GM18505 (cell line): Measurements from ENCODE around the gene COL6A1.

Experiments used
- ATAC-seq: cut with Tn5 transposase; IDR thresholded peaks from one replicate; pipeline ENCODE4 v1.9.1; 2021; ENCODE audit not compliant: unreplicated experiment
- POLR2A ChIP-seq: IDR thresholded peaks from 4 replicates; pipeline ENCODE4 v1.6.1; 2011; ENCODE audit warnings: borderline replicate concordance; ENCODE audit not compliant: insufficient read depth, insufficient read length; ENCODE audit errors: extremely low read depth

The COL6A1 gene

DNA sequence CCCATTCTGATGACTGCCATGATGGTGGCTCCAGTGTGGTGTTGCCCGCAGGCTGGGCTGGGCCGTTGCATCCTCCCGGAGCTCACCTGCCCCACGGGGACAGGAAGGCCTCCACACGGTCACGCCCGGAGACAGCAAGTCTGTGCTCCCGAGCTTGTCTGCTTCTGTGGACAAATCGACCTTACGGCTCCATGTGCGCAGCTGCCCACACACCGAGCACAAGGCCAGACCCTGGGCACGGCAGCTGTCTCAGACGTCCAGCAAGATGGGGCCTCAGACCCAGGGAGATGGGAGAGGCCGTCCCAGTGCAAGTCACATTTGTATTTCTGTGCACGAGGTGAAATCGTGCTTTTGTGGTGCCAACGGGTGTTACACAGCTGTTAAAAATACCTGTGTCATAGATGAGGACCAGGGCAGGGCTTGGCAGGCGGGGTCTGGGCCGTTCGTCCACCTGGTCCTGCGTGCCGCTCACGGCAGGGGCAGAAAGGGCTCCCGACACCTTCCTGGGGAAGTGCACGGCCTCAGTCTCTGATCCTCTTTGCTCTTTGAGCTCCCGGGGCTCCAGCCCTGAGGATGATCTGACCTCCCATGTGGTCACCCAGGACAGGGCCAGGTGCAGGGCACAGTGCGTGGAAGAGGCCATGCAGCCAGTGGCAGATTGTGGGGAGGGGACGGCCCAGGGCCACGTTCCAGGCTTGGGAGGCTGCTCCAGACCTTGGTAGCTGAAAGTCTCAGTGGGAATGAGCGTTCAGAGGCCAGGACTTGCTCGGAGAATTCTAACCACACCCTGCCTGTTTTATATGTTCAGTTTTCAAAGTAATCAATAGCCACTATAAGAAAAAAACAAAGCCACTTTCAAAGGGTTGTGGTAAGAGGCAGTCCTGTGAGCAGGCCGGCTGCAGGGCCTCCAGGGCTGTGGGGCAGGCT lies 13.5 kb downstream of the COL6A1 start:
- TF ChIP-seq POLR2A = no peak
- no peak for ATAC-seq

DNA sequence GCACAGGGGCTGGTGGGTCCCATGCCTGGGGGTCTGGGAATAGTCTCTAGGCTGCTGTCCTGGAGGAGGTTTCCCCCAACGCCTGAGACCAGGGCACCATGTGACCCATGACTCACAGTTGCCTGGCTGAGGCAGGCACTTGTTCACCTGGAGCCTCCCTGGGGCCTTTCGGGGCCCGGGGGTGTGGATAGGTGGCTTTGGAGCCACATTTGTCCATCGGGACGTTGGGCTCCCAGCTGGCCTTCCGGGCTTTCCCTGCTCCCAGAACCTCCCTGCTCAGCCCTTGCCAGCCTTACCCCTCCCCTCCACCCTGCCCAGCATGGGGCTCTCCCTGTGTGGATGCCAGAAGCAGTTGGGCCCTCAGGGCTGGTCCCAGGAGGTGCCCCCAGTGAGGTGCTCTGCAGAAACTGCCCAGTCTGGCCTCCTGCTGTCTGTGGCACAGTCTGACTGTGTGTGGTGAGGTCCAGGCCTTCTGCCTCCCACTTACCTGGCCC lies 14.2 kb downstream of the COL6A1 start:
- no peak for ATAC-seq
- no peak for TF ChIP-seq POLR2A

DNA sequence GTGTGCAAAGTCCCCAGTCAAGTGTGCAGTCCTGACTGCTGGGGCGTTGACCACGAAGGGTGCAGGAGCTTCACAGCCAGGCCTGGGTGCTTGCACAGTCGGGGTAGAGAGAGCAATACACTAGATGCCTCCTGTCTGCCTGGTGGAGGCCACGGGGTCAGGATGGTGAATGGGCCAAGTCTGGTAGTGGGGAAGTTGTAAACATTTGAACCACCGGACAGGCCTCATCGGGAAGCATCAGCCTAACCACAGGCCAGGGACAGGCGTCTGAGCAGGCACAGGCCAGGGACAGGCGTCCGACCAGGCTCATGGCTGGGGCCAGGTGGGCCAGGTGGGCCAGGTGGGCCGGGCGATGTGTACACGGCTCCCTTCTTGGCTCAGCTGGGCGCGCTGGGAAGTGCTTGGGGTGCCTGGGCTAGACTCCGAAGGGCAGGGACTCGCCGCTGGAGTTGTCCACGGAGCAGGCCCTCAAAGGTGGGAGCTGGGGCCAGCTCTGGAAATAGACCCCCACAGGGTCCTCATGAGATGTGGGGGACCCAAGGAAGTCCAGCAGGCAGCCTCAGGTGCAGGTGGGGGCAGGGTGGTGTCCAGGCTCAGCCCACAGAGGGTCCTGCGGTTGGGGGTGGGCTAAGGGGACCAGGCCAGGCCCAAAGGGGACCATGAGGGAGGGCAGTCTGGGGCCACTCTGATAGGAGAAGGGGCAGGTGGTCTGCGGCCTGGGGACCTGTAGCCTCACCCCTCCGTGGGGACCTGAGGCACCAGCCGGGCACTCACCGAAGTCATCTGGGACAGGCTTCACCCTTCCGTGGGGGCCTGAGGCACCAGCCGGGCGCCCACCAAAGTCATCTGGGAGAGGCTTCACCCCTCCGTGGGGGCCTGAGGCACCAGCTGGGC lies 15.0 kb downstream of the COL6A1 start:
- ATAC-seq = no peak
- no peak for TF ChIP-seq POLR2A

DNA sequence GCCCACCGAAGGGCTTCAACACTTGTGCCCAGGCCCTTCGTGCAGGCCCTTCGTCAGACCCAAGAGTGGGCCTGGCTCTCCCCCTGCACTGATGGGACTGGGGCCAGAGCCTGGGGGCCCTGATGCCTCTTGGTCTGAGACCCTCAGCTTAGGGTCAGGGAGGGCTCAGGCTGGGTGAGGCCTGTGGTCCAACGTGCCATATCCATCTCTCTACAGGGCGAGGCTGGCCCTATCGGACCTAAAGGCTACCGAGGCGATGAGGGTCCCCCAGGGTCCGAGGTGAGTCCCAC lies 15.6 kb downstream of the COL6A1 start:
- no peak for TF ChIP-seq POLR2A
- ATAC-seq = no peak

DNA sequence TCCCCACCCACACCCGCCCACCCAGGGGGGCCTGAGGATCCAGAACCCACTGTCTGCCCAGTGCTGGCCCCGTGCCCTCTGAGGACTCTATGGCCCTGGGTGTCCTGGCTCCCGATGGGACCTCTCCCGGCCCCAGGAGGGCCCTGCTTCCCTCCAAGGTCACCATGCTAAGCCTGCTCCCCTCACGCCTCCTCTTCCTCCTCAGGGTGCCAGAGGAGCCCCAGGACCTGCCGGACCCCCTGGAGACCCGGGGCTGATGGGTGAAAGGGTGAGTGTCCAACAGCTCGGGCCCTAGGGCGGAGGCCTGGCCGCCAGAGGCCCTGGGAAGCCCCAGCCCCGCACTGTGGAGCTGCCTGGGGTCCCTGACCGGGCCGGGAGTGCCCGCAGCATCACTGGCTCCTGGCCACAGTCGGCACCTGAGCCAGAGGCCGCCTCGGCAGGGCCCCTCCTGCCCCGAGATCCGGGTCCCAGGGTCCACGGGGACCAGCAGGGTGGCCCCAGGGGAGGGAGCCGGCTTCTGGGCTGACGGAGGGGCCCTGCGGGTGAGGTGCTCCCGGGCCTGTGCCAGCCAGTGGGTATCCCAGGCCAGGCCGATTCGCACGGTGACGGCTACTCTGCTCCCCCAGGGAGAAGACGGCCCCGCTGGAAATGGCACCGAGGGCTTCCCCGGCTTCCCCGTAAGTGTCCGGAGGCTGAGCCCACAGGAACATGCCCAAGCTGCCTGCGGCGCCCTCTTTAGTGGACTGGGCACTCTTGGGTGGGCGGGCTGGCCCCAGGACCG lies 16.1 kb downstream of the COL6A1 start:
- no peak for TF ChIP-seq POLR2A
- ATAC-seq = no peak

DNA sequence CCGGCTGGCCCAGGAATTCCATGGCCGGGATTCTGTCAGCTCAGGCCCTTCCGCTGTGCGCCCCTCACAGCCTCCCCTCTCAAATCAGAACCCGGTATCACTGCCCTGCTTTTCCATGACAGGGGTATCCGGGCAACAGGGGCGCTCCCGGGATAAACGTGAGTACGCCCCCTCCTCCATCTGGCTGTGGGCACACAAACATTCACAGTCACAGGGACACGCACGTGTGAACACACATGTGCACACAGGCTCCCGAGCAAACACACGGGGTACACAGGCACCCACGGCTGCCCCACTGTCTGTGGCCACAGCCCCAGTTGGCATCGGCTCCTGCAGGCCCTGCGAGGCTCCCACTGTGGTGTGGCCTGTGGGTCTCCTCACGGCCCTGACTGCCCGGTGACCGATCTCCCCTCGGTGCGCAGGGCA lies 16.7 kb downstream of the COL6A1 start:
- ATAC-seq = no peak
- TF ChIP-seq POLR2A = no peak

DNA sequence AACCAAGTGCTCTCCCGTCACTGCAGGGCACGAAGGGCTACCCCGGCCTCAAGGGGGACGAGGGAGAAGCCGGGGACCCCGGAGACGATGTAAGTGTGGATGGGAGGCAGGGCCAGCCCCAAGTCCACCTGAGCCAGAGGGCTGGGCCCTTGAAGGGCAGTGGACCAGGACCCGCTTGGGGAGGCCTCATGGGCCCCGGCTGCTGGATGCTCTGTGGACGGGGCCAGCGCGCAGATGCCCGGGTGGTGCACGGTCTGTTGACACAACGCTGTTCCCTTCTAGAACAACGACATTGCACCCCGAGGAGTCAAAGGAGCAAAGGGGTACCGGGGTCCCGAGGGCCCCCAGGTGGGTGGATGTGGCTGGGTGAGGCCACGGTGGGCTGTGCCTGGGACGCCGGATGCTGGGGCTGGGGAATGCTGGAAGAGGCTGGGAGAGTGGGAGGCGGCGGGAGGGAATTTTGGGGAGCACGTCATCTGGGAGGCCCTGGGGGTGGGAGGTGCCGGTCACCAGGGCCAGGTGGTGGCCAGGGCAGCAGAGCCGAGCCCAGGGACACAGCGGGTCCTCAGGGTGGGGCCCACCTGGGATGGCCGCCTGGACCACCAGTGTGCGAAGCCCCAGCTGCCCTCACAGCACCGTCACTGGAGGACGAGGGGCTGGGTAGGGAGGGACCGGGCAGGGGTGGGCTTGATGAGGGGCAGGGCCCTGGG lies 17.5 kb downstream of the COL6A1 start:
- ATAC-seq = no peak
- no peak for TF ChIP-seq POLR2A

DNA sequence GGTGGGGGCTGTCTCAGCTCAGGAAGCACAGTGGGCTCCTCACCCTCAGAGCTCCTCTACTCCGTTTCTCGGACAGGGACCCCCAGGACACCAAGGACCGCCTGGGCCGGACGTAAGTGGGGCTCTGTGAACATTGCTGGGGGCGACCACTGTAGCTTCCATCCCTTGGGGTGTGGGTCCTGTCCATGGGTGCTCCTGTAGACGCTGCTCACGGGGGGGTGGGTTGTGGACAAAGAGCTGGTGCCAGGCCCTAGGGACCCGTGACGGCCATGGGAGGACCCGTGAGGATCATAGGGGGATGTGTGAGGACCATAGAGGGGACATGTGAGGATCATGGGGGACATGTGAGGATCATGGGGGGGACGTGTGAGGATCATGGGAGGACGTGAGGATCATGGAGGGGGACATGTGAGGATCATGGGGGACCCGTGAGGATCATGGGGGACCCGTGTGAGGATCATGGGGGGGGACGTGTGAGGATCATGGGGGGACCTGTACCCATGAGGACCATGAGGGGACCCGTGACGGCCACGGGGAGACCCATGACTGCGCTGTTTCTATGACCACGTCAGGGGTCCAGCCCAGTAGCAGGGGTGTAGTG lies 18.1 kb downstream of the COL6A1 start:
- TF ChIP-seq POLR2A = no peak
- no peak for ATAC-seq

DNA sequence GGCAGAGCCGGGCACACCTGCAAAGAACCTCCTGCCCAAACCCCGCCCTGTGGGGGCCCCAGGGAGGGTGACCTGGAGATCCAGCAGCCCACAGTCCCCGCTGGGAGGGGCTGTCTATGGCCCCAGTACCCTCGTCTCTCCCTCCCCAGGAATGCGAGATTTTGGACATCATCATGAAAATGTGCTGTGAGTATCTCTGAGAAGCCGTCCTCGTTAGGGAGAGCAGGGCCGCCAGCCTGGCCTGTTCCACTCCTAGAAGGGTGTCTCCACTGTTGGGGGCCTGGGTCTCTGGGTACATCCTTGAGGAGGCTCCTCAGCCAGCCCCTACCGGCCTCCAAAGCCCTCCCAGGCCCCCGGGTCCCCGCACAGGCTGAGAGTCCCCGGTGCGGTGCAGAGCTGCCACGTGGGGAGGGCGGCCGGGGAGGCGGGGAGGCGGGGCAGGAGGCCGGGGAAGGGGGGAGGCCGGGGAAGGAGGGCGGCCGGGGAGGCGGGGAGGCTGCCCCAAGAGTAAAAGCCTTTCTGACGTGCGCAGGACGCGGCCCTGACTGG lies 18.7 kb downstream of the COL6A1 start:
- no peak for TF ChIP-seq POLR2A
- ATAC-seq = no peak

DNA sequence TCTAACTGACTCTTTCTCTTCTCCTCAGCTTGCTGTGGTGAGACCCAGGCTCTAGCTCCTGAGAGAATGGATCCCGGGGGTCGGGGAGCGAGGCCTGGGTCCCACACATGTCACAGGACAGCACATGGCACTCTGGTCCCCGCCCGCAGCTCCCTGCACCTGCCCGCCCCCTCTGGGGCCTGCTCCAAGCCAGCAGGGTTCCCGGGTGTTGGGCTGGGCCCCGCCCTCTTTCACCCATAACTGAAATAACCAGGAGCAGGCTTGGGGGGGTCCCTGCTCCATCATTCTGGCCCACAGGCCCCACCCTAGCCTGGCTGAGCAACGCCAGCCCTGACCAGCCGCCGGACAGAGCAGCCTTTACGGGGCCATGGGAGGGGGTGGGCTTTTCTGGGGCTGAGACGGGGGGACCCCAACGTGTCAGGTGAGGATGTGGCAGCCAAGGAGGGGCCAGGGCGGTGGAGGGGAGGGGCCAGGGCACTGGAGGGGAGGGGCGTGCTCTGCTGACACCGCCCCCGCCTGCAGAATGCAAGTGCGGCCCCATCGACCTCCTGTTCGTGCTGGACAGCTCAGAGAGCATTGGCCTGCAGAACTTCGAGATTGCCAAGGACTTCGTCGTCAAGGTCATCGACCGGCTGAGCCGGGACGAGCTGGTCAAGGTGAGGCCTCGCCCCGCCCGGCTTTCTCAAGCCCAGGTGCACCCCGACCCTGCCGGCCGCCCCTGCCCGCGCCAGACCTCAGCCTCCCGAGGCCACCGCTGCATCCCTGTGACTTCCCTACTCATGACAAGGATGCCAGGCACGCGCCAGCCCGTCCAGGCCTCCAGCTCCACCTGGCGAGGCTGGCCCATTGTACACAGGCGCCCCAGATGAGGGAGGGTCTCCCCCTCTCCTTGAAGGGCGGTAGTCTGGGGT lies 19.4 kb downstream of the COL6A1 start:
- ATAC-seq = no peak

More for the DNA sequence above, 19.4 kb downstream of the COL6A1 start:
- TF ChIP-seq POLR2A = no peak
